IPS-NIHi7 (cell line): ENCODE data around the gene AP5Z1.
"Not testable (repeated sequence)": the region's sequence is repeated elsewhere in the genome, so short reads cannot be mapped to it uniquely, and the experiment has no call there.

Experiments
- DNase-seq: peaks from one replicate; pipeline ENCODE4 v3.0.0; 2012; ENCODE audit warnings: mixed read lengths; ENCODE audit errors: extremely low spot score

The AP5Z1 gene

DNA sequence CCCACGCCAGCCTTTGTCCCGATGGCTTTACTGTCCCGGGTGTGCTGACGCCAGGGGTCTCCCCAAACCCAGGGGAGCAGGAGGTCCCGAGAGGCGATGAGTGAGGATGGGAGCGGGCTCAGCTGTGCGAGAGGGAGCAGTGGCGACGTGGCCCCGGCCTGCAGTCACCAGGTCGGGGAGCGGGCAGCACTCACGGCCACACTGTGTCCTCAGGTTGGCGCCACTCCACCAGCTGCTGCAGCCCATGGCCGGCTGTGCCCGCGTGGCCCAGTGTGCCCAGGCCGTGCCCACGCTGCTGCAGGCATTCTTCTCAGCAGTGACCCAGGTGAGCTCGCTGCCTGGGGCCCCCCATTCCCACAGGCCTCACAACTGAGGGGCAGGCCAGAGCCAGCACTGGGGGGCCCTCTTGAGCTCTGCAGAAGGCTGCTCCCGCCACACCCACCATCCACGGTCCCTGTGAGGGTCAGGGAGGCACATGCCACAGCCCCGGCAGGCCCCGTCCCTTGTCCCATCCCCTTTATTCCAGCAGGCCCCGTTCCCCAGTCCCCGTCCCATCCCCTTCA is 13.3 kb downstream of the AP5Z1 start:
- DNase-seq = no peak

DNA sequence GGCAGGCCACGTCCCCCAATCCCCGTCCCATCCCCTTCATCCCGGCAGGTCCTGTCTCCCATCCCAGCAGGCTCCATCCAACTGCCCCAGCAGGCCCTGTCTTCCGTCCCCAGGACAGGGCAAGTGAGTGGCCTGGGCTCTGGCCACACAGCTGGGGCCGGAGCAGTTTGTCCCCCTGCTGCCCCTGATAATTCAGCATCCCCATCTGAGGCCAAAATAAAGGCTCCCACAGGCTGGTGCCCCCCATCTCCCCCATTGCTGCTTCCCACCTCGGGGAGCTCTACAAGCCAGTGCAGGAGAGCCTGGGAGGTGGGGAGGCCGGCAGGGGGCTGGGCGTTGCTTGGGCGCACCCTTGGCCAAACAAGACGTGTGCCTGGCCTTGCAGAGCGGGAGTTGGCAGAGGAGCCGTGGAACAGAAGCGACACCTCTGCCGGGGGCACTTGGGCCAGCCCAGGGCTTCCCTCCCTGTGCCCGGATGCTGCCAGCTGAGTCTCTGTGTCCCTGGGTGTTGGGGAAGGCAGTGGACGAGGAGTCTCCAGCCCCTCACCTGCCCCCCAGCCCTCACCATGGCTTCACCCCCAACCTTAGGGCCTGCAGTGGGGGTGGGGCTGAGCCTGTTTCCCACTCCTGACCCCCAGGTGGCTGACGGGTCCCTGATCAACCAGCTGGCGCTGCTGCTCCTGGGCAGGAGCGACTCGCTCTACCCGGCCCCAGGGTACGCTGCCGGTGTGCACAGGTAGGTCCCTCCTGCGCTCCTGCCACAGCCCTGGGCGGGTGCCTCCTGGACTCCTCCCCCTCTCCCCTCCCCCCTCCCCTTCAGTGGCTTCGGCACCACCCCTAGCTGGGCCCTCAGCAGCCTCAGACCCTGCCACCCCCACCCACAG is 14.0 kb downstream of the AP5Z1 start:
- no peak for DNase-seq

DNA sequence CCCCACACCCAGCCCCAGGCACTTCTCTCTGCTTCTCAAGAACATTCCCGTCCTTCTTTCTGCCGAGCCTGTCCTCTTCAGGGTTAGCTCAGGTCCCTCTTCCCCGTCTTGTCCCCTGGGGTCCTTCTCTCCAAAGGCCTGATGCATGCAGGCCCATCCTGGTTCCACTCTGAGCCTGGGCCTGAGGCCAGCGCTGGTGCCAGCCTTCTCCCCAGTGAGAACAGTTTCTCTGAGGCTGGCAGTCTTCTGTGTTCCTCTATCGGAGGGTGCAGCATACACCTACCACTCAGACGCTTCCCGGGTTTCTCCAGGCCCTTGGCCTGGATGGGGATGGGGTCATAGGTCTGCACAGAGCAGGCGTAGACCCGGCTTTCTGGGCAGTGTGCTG is 14.6 kb downstream of the AP5Z1 start:
- DNase-seq = no peak

DNA sequence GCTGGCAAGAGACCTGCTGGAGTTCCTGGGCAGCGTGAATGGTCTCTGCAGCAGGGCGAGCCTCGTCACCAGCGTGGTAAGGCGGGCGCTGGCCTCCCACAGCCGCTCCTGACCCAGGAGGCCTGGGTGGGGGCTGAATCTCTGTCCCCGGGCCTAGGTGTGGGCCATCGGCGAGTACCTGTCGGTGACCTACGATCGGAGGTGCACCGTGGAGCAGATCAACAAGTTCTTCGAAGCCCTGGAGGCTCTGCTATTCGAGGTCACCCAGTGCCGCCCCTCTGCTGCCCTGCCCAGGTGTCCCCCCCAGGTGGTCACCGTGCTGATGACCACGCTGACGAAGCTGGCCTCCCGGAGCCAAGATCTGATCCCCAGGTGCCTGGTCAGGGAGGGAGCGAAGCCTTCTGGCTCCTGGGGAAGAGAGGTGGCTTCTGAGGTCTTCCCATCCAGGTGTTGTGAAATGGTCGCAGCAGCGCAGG is 15.1 kb downstream of the AP5Z1 start:
- DNase-seq = no peak

DNA sequence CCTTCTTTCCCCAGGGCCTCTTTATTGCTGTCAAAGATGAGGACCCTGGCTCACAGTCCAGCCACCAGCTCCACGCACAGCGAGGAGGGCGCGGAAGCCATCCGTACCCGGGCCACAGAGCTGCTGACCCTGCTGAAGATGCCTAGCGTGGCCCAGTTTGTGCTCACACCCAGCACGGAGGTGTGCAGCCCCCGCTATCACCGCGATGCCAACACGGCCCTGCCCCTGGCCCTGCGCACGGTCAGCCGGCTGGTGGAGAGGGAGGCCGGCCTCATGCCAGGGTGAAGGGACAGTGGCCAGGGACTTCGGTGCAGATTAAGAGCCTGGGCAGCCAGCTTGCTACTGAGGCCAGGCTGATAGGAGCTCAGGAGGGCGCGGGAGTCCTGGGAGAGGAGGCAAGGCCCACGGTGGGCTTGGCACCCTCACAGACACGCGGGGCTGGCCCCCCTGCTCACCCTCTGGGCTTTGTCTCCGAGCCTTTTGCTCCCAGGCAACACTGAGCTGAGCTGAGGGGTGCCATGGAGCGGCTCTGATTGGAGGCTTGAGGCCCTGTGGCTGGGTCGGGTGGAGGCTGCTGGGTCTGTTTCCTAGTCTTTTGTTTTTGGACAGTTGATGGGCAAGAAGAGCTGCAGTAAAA is 15.8 kb downstream of the AP5Z1 start:
- no peak for DNase-seq

DNA sequence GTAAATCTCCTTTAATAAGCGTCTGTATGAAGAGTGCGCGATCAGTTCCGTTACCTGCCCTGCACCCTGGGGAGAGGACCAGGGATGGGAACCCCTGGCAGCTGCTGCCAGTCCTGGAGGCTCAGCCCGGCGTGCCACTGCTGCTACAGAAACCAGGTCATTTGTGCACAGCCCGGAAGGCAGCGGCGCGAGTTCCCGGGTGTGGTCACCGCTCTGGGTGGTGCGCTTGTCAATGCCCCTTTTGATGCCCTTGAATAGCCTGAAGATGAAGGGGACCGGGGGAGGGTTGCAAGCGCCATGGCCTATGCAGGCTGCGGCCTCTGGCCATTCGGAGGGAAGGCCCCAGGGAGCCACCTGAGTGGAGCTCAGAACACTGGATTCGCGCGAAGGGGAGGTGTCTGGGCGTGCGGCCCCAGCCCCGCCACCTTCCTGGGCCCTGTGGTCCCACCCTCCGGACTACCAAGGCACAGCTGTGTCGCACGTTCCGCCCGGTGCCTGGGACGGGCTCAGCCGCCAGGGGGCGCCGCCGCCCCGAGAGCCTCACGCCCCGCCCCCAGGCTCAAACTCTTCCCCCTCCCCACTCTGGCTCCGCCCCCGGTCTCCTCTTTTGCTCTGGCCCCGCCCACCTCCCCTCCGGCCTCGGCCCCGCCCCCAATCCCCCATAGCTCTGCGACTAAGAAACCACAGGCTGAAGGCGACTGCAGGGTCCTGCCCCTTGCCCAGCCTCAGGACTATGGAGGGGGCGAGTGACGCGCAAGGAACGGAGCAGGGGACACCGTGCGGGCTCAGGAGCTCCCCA is 16.5 kb downstream of the AP5Z1 start:
- DNase-seq = peak; percentile 94

DNA sequence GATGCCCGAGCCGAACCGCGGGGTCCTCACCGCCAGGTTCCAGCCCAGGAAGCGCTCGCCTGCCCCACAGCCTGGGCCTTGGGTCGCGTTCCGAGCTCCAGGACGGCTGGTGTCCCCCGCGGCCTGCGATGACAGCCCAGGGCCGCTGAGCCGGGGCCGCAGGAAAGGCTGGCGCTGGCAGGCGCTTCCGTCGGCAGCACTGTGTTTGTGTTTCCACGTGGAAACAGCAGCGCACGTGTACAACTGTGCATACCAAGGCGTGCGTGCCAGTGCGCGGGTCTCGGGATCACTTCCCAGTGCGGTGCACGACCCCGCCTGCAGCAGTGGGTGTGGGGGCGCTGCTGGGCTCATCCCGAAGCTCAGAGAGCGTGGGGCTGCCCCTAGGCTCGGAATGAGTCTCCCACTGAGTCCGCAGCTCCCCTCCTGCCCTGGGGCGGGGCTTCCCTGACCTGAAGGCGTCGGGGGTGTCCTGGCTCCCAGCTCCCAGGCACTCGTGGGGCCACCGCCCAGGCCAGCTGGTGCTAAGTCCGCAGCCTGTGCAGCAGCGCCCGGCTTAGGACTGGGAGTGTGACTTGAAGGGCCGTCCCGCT is 17.2 kb downstream of the AP5Z1 start:
- DNase-seq = no peak

DNA sequence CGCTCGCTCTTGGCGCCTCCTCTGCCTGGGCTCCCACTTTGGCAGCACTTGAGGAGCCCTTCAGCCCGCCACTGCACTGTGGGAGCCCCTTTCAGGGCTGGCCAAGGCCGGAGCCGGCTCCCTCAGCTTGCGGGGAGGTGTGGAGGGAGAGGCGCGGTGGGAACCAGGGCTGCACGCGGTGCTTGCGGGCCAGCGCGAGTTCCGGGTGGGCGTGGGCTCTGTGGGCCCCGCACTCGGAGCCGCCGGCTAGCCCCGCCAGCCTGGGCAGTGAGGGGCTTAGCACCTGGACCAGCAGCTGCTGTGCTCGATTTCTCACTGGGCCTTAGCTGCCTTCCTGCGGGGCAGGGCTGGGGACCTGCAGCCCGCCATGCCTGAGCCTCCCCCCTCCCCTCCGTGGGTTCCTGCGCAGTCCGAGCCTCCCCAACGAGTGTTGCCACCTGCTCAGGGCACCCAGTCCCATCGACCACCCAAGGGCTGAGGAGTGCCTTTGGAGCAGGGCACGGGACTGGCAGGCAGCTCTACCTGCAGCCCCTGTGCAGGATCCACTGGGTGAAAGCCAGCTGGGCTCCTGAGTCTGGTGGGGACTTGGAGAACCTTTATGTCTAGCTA is 18.1 kb downstream of the AP5Z1 start:
- not testable (repeated sequence) for DNase-seq

DNA sequence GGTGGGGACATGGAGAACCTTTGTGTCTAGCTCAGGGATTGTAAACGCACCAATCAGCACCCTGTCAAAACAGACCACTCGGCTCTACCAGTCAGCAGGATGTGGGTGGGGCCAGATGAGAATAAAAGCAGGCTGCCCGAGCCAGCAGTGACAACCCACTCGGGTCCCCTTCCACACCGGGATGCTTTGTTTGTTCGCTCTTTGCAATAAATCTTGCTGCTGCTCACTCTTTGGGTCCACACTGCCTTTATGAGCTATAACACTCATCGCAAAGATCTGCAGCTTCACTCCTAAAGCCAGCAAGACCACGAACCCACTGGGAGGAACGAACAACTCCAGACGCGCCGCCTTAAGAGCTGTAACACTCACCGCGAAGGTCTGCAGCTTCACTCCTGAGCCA is 18.7 kb downstream of the AP5Z1 start:
- DNase-seq = not testable (repeated sequence)

DNA sequence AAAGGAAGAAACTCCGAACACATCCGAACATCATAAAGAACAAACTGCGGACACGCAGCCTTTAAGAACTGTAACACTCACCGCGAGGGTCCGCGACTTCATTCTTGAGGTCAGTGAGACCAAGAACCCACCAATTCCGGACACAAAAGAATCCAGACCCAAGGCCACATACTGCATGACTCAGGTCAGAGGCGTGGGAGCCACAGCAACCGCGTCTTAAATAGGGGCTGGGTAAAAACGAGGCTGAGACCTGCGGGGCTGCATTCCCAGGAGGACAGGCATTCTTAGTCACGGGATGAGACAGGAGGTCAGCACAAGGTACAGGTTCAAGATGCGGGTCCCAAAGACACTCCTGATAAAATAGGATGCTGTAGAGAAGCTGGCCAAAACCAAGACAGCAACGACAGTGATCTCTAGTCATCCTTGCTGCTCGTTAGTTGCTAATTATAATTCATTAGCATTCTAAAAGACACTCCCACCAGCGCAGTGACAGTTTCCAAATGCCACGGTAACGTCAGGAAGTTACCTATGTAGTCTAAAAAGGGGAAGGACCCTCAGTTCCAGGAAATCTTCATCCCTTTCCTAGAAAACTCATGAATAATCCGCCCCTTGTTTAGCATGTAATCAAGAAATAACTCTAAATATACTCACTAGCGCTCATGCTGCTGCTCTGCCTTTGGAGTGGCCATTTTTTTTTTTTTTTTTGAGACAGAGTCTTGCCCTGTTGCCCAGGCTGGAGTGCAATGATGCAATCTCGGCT is 19.3 kb downstream of the AP5Z1 start:
- DNase-seq = no peak

DNA sequence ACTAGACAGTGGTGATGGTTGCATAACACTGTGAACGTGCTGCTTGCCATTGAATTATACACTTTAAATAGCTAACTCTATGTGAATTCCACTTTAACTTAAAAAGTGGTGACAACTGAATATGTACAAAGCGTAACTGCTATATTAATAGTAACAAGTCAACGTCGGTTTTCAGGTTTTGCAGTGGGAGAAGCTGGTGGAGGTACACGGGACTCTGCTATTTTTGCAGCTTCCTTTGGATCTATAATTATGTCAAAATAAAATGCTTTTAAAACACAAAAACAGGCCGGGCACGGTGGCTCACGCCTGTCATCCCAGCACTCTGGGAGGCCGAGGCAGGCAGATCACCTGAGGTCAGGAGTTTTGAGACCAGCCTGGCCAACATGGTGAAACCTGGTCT is 21.0 kb downstream of the AP5Z1 start:
- no peak for DNase-seq

DNA sequence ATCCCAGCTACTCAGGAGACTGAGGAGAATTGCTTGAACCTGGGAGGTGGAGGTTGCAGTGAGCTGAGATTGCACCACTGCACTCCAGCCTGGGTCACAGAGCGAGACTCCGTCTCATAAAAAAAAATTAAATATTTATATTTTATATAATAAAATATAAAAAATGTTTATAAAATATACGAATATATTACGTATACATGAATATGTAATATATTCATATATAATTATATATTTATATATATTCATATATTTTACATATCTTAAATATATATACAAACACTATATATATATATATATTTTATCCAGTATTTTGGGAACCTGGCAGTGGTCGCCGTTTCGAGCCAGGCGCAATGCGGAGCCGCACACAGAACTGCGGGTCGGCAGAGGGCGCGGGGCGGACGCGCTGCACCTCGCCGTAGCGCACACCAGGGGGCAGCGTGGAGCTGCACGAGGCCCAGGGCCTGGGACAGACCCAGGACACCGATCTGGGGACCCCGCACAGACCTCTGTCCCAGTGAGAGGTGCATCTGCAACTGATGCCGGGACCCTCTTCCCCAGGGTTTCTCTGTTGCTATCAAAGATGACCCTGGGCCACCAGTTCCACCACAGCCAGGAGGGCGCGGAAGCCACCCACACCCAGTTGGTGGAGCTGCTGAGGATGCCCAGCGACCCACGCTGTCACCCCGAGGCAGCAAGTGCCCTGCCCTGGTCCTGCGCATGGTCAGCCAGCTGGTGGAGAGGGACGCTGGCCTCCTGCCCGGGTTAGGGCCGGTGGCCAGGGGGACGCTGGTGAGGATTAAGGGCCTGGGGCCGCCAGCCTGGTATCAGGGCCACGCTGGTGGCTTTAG is 22.7 kb downstream of the AP5Z1 start:
- peak; percentile 92 for DNase-seq

DNA sequence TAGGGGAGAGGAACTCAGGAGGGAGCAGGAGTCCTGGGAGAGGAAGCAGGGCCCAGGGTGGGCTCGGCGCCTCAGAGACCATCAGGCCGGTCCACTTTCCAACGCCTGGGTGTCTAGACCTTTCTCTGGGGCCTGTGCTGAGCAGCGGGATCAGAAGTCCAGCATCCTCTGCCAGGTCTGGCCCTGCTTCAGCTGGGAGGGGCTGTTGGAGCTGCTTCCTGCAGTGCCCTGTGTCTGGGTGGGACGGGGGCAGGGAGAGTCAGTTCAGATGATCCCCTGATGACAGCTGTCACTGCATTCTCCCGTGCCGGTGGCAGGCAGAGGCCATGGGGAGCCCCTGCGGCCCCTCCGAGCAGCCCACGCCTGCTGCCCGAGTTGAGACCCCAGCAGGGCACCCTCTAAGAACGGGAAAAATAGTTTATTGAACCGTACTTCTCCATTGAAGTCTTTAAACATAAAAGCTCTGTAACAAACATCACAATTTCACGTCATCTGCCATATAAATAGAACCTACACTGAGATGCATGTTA is 23.3 kb downstream of the AP5Z1 start:
- no peak for DNase-seq

DNA sequence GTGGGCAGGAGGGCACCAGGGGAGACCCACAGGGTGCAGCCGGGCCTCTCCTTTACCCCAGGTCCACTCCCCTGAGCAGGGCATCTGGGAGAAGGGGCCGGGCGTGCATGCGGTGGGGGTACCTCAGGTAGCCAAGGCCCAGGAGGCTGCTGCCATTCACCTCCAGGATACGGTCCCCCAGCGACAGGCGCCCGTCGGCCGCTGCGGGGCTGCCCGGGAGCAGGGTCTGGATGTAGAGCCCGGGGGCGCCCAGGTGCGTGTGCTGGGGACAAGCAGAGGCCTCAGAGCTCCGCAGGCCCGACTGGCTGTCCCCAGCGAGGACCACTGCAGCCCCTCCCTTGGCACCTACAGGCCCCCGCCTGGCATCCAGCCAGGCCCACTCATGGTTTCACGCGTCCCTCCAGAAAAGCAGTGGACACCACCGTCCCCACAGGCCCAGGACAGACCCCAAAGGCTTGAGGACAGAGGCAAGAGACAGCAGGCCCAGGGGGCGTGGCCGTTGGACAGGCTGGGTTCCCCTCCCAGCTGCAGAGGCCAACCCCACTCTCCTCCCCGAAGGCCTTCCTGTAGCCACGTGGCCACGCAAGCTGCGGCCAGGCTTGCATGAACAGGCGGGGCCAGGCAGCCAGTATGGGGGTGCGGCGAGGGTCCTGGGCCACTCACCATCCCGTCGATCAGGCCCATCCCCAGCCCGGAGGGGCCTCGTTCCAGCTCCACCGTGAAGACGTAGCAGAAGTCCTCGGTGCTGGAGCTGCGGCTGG is 24.3 kb downstream of the AP5Z1 start:
- no peak for DNase-seq

DNA sequence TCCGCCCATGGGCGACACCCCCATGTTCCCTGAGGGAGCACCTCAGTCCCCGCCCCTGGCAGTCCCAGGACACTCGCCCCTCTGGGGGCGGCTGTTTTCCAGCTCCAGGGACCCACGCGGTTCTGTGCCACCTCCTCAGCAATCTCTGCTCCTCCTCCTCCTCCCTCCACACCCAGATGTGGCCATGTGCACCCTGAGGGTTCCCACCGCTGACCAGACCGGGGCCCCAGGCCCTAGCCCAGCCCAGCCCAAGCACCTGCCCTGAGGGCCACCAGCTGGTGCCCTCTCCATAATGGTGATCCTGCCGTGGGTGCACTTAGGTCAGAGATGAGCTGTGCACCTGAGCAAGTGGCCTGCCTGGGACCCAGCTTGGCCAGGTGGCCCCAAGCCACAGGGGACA is 25.1 kb downstream of the AP5Z1 start:
- no peak for DNase-seq

DNA sequence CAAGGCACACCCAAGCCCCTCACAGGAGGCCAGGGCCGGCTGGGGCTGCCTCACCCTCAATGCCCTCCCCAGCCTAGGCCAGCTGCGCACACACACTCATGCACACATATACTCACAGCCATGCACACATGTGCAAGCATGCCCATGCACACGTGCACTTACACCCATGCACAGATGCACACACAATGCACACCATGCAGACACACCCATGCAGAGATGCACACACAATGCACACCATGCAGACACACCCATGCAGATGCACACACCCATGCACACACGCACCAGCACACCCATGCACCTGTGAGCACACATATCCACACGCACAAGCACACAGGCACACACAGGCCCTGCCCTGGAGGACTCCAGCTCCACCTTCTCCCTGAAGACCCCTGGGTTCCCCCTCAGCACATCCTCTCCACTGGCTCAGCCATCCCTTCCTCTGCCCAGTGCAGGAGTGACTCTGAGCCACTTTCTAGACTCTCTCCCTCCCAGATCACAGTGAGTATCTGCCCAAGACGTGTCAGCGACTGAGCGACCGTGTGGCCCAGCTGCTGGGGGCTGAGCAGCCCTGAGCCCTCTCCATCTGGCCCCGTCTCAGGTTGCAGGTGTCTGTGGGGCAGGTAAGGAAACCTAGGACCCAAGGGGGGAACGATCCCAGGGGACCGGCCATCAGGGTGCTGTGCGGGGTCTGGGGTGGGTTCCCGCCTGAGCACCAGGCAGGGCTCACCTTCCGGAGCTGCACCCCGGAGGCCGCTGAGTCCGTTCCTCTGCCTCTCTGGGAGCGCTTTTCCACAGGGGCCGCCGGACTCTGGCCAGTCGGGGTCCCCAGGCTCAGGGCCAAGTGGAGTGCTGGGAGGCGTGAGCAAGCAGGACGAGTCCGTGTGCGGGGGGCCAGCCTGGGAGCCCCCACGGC is 25.8 kb downstream of the AP5Z1 start:
- DNase-seq = no peak

DNA sequence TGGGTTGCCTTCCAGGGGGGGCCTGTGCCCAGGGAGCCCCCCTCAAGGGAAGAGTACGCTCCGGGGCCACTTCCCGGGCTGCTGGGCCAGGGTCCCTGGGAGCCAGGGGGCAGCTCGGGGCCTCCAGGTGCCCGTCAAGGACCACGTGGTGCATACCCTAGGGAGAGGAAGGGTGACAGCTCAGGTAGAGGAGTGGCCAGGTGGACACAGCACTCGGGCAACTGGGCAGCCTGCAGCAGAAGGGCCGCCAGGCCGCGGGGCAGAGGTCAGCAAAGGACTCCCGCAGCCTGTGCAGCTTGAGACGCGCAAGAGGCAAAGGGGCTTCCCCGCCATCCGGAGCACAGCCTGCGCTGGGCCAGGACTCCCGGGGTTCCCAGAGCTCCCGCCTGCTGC is 26.4 kb downstream of the AP5Z1 start:
- no peak for DNase-seq
